SK-N-SH treated with all-trans-retinoic acid at 6 μM for 48 hours (cell line): Measurements from ENCODE around the gene ARHGAP10.

Experiments
- ESRRG ChIP-seq: fragments of 250-450 bp; sonication (Bioruptor Pico); IDR thresholded peaks from 2 replicates; pipeline ENCODE4 v1.6.1; 2021; ENCODE audit warnings: mild to moderate bottlenecking
- PATZ1 ChIP-seq: fragments of 250-450 bp; sonication (Bioruptor Pico); IDR thresholded peaks from 2 replicates; pipeline ENCODE4 v1.8.0; 2020; ENCODE audit warnings: mild to moderate bottlenecking, moderate library complexity, borderline replicate concordance
- RARB ChIP-seq: fragments of 250-450 bp; sonication (Bioruptor Pico); IDR thresholded peaks from 2 replicates; pipeline ENCODE4 v1.8.0; 2021; ENCODE audit warnings: mild to moderate bottlenecking, moderate library complexity
- SNAI2 ChIP-seq: fragments of 250-450 bp; sonication (Bioruptor Pico); IDR thresholded peaks from 2 replicates; pipeline ENCODE4 v1.5.0; 2020; ENCODE audit warnings: mild to moderate bottlenecking, moderate library complexity
- TCF4 ChIP-seq: fragments of 250-450 bp; sonication (Bioruptor Pico); IDR thresholded peaks from 2 replicates; pipeline ENCODE4 v1.8.0; 2021; ENCODE audit warnings: mild to moderate bottlenecking, moderate library complexity, borderline replicate concordance
- TF ChIP-seq, protein P1 (sequence below): fragments of 250-450 bp; sonication (Bioruptor Pico); IDR thresholded peaks from 2 replicates; pipeline ENCODE4 v1.5.0; 2020; ENCODE audit warnings: mild to moderate bottlenecking, moderate library complexity
- TF ChIP-seq, protein P2 (sequence below): fragments of 250-450 bp; sonication (Bioruptor Pico); IDR thresholded peaks from 2 replicates; pipeline ENCODE4 v1.8.0; 2021; ENCODE audit warnings: low read depth, mild to moderate bottlenecking, moderate library complexity, borderline replicate concordance
- TF ChIP-seq, protein P3 (sequence below): fragments of 250-450 bp; sonication (Bioruptor Pico); IDR thresholded peaks from 2 replicates; pipeline ENCODE4 v1.5.1; 2020; ENCODE audit warnings: low read depth, mild to moderate bottlenecking, moderate library complexity
- TF ChIP-seq, protein P4 (sequence below): fragments of 250-450 bp; sonication (Bioruptor Pico); IDR thresholded peaks from 2 replicates; pipeline ENCODE4 v1.5.1; 2021; ENCODE audit warnings: mild to moderate bottlenecking, moderate library complexity

GRCh38 chr4:147826288-147826646 is 94.4 kb downstream of the ARHGAP10 start:
- TF ChIP-seq TCF4 (CRISPR knock-in tag) = no peak
- TF ChIP-seq PATZ1 (CRISPR knock-in tag) = no peak
- no peak for TF ChIP-seq RARB (CRISPR knock-in tag)
- no peak for TF ChIP-seq ESRRG (CRISPR knock-in tag)
- TF ChIP-seq, protein P1, sequence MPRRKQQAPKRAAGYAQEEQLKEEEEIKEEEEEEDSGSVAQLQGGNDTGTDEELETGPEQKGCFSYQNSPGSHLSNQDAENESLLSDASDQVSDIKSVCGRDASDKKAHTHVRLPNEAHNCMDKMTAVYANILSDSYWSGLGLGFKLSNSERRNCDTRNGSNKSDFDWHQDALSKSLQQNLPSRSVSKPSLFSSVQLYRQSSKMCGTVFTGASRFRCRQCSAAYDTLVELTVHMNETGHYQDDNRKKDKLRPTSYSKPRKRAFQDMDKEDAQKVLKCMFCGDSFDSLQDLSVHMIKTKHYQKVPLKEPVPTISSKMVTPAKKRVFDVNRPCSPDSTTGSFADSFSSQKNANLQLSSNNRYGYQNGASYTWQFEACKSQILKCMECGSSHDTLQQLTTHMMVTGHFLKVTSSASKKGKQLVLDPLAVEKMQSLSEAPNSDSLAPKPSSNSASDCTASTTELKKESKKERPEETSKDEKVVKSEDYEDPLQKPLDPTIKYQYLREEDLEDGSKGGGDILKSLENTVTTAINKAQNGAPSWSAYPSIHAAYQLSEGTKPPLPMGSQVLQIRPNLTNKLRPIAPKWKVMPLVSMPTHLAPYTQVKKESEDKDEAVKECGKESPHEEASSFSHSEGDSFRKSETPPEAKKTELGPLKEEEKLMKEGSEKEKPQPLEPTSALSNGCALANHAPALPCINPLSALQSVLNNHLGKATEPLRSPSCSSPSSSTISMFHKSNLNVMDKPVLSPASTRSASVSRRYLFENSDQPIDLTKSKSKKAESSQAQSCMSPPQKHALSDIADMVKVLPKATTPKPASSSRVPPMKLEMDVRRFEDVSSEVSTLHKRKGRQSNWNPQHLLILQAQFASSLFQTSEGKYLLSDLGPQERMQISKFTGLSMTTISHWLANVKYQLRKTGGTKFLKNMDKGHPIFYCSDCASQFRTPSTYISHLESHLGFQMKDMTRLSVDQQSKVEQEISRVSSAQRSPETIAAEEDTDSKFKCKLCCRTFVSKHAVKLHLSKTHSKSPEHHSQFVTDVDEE = no peak
- TF ChIP-seq, protein P2, sequence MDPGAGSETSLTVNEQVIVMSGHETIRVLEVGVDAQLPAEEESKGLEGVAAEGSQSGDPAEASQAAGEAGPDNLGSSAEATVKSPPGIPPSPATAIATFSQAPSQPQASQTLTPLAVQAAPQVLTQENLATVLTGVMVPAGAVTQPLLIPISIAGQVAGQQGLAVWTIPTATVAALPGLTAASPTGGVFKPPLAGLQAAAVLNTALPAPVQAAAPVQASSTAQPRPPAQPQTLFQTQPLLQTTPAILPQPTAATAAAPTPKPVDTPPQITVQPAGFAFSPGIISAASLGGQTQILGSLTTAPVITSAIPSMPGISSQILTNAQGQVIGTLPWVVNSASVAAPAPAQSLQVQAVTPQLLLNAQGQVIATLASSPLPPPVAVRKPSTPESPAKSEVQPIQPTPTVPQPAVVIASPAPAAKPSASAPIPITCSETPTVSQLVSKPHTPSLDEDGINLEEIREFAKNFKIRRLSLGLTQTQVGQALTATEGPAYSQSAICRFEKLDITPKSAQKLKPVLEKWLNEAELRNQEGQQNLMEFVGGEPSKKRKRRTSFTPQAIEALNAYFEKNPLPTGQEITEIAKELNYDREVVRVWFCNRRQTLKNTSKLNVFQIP (CRISPR knock-in tag) = no peak
- TF ChIP-seq, protein P3, sequence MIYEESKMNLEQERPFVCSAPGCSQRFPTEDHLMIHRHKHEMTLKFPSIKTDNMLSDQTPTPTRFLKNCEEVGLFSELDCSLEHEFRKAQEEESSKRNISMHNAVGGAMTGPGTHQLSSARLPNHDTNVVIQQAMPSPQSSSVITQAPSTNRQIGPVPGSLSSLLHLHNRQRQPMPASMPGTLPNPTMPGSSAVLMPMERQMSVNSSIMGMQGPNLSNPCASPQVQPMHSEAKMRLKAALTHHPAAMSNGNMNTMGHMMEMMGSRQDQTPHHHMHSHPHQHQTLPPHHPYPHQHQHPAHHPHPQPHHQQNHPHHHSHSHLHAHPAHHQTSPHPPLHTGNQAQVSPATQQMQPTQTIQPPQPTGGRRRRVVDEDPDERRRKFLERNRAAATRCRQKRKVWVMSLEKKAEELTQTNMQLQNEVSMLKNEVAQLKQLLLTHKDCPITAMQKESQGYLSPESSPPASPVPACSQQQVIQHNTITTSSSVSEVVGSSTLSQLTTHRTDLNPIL (CRISPR knock-in tag) = no peak
- TF ChIP-seq SNAI2 (CRISPR knock-in tag) = no peak
- TF ChIP-seq, protein P4, sequence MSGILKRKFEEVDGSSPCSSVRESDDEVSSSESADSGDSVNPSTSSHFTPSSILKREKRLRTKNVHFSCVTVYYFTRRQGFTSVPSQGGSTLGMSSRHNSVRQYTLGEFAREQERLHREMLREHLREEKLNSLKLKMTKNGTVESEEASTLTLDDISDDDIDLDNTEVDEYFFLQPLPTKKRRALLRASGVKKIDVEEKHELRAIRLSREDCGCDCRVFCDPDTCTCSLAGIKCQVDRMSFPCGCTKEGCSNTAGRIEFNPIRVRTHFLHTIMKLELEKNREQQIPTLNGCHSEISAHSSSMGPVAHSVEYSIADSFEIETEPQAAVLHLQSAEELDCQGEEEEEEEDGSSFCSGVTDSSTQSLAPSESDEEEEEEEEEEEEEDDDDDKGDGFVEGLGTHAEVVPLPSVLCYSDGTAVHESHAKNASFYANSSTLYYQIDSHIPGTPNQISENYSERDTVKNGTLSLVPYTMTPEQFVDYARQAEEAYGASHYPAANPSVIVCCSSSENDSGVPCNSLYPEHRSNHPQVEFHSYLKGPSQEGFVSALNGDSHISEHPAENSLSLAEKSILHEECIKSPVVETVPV (CRISPR knock-in tag) = no peak
